Ascending aorta (tissue), 2 donors: ENCODE data around the gene ADCY7. TPM values are rescaled to one million over a fixed set of nuclear protein-coding genes. Genes with fewer than 3 reads are reported as not detected.

Experiments used
- DNase-seq, 2 donors: peaks; one replicate each; pipeline ENCODE4 v3.0.0-alpha.2; 2019; ENCODE audit warnings: low spot score in 2 of 2
- H3K27ac ChIP-seq, 2 donors: fragments of 200-600 bp; sonication (generic); one replicate each; pipeline ENCODE4 v1.5.1; 2016 to 2017; ENCODE audit warnings: mild to moderate bottlenecking in 1 of 2
- H3K27me3 ChIP-seq: fragments of 200-600 bp; sonication (generic); one replicate; pipeline ENCODE4 v1.5.1; 2017
- H3K36me3 ChIP-seq, 2 donors: fragments of 200-600 bp; sonication (generic); one replicate each; pipeline ENCODE4 v1.5.1; 2016
- H3K4me1 ChIP-seq, 2 donors: fragments of 200-600 bp; sonication (generic); one replicate each; pipeline ENCODE4 v1.5.1; 2016 to 2017; ENCODE audit warnings: mild to moderate bottlenecking in 1 of 2
- H3K4me3 ChIP-seq, 2 donors: fragments of 200-600 bp; sonication (generic); one replicate each; pipeline ENCODE4 v1.5.1; 2016 to 2017; ENCODE audit warnings: mild to moderate bottlenecking in 1 of 2
- H3K9me3 ChIP-seq, 2 donors: fragments of 200-600 bp; sonication (generic); one replicate each; pipeline ENCODE4 v1.5.1; 2016
- intact Hi-C: fragments of 100-400 bp; cut with DNase I; formaldehyde crosslinking; loops from one replicate; pipeline ENCODE4 v1.15.1; 2023
- total RNA-seq: library from RNA; depleted of rRNA; stranded (reverse); fragments of >200 nt; gene quantifications from one replicate; pipeline ENCODE4 v1.1.0, GENCODE V29; 2016
- TF ChIP-seq, protein P1 (sequence below), 3 experiments: fragments of 200-600 bp in 2 of 3; fragments of 450-650 bp in 1 of 3; sonication (generic) in 2 of 3; IDR thresholded peaks; one replicate each; pipeline ENCODE4 v1.5.1; 2016 to 2019; ENCODE audit warnings: antibody characterized with exemption in 3 of 3, mild to moderate bottlenecking in 1 of 3, moderate library complexity in 1 of 3

ADCY7 gene
- total RNA-seq, 1 donor from 2014 or later: 8.2 TPM

DNA sequence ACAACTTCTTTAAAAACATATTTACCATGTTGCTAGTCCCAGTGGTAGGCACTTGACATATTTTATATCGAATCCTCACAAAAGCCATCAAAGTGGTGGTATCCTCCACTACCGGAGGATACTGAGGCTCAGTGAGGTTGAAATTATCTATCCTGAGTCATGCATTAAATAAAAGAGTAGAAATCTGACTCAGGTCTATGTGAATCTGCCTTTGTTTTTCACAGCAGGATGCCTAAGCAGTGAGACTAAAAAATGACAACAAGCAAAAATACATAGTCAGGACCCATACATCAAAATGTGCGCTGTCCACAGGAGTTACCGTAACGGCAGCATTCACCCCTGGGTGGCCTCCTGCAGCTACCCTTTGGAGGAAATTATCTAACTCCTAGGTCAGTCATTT, 84.8 kb downstream of the ADCY7 start:
- H3K27me3 ChIP-seq: no peaks in the 10 kb centered on the region
- DNase-seq: no peak
- TF ChIP-seq, protein P1, sequence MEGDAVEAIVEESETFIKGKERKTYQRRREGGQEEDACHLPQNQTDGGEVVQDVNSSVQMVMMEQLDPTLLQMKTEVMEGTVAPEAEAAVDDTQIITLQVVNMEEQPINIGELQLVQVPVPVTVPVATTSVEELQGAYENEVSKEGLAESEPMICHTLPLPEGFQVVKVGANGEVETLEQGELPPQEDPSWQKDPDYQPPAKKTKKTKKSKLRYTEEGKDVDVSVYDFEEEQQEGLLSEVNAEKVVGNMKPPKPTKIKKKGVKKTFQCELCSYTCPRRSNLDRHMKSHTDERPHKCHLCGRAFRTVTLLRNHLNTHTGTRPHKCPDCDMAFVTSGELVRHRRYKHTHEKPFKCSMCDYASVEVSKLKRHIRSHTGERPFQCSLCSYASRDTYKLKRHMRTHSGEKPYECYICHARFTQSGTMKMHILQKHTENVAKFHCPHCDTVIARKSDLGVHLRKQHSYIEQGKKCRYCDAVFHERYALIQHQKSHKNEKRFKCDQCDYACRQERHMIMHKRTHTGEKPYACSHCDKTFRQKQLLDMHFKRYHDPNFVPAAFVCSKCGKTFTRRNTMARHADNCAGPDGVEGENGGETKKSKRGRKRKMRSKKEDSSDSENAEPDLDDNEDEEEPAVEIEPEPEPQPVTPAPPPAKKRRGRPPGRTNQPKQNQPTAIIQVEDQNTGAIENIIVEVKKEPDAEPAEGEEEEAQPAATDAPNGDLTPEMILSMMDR (IDR thresholded peaks at IDR 0.05): no peak
- H3K4me1 ChIP-seq: peaks cover 0 to 12% of the 10 kb centered on the region in 2 donors
- H3K36me3 ChIP-seq: peaks cover 32 to 38% of the 10 kb centered on the region in 2 donors
- intact Hi-C loops: no loop called here
- no peak overlapping the region for H3K4me3 ChIP-seq
- H3K27ac ChIP-seq: no peak overlapping the region
- H3K9me3 ChIP-seq: no peaks in the 10 kb centered on the region

DNA sequence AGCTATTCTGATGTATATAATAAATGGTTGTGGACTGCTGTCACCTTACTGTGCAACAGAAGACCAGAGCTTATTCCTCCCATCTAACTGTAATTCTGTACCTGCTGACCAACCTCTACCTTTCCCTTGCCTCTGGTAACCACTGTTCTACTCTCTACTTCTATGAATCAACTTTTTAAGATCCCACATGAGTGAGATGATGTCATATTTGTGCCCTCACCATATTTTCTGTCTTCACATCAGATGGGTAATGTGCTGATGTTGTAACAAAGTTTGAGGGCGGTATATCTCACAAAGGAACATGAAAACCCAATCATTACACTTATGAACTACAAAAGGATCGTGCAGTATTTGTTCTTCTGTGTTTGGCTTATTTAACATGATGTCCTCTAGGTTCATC, 85.6 kb downstream of the ADCY7 start:
- intact Hi-C loops: no loop called here
- no peaks in the 10 kb centered on the region for H3K27me3 ChIP-seq
- H3K4me3 ChIP-seq: no peak overlapping the region
- peaks cover 32 to 38% of the 10 kb centered on the region in 2 donors for H3K36me3 ChIP-seq
- no peaks in the 10 kb centered on the region for H3K9me3 ChIP-seq
- TF ChIP-seq, protein P1 (IDR thresholded peaks at IDR 0.05): no peak
- DNase-seq: no peak
- peaks cover 0 to 12% of the 10 kb centered on the region in 2 donors for H3K4me1 ChIP-seq
- H3K27ac ChIP-seq: no peak overlapping the region

DNA sequence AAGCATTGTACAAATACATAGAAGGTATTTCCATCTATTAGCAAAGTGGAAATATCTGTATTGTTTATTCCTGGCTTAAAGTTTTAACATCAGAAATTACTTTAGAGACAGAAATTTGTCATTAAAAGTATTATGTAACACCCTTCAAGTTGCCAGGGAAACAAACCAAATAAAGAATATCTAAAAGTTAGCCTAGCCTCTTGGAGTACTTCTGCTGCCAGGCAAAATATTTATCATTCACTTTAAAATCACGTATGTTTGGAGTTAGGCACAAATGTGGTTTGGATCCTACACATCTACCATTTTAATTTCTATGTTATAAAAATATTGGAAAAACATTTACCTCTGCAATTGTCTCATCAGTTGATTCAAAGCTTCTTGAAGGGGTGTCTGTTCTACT, 87.7 kb downstream of the ADCY7 start:
- Histone ChIP-seq H3K4me3 (no peak overlapping the region), H3K4me1 (peaks cover 0 to 12% of the 10 kb centered on the region in 2 donors), H3K9me3 (no peaks in the 10 kb centered on the region), H3K36me3 (peaks cover 31 to 35% of the 10 kb centered on the region in 2 donors), H3K27ac (peak overlapping the region; percentile 45 to 67), H3K27me3 (no peaks in the 10 kb centered on the region)
- intact Hi-C loops: no loop called here
- TF ChIP-seq, protein P1 (IDR thresholded peaks at IDR 0.05): no peak
- DNase-seq: no peak

DNA sequence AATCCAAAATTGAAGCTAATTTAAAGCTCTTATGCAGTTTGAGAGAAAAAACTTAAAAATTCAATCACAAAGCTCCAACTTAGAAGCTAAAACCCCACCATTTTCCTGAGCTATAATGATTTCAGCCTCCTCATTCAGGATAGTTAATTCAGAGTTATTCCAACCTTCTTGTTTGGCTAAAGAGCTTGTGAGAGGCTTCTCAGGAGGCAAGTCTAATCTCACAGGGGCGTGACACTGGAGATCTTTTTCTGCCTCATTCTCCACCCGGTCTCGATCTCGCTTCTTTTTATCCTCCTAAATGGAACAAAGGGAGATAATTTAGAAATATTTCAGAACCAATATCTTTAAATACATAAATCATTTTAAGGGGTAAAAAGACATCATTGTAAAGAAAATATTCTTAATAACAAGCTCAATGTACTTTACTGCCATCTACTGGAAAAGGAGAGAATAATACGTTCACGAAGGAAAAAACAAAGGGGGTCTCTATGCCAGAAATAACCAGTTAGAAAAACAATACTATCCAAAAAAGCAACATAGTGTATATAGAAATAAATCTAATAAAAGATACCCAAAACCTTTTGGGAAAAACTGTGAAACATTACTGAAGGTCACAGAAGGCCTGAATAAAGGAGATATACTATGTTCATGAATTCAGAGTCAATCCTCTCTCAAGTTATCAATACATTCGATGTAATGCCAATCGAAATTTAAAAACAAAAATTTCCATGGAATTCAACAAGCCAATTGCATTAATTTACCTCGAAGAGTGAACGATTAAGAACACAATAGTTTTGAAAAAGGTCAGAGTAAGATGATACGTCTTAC, 88.5 kb downstream of the ADCY7 start:
- H3K4me3 ChIP-seq: no peak overlapping the region
- H3K4me1 ChIP-seq: peaks cover under 1 to 18% of the 10 kb centered on the region in 2 donors
- DNase-seq: no peak
- intact Hi-C loops: no loop called here
- H3K27me3 ChIP-seq: no peaks in the 10 kb centered on the region
- TF ChIP-seq, protein P1 (IDR thresholded peaks at IDR 0.05): peak; percentile 53 to 65 (median 56)
- peak overlapping the region; percentile 31 to 67 for H3K27ac ChIP-seq
- H3K9me3 ChIP-seq: no peaks in the 10 kb centered on the region
- peaks cover 25 to 27% of the 10 kb centered on the region in 2 donors for H3K36me3 ChIP-seq

DNA sequence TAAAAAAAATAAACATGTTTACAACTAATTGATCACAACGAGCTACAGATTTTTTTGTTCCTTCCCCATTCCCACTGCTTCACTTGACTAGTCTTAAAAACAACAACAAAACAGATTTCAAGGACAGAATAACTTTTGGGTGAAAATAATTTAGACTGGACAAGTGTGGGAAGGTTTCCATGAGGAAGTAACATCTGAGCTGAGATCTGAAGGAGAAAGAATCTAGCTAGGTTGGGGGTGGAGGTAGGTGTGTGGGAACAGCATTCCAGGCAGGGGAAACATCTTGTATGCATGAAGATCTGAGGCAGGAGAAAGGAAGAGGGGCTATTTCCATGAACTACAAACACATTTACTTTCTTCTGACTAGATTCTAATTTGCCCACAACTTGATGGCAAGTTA, 93.3 kb downstream of the ADCY7 start:
- TF ChIP-seq, protein P1 (IDR thresholded peaks at IDR 0.05): no peak
- Histone ChIP-seq H3K36me3 (peaks cover 15 to 25% of the 10 kb centered on the region in 2 donors), H3K27me3 (no peaks in the 10 kb centered on the region), H3K4me3 (no peak overlapping the region), H3K4me1 (peaks cover 3 to 20% of the 10 kb centered on the region in 2 donors), H3K9me3 (no peaks in the 10 kb centered on the region), H3K27ac (peak overlapping the region; percentile 17 to 58)
- no peak for DNase-seq
- intact Hi-C loops: loop anchor here (10.0 kb wide), 1 partner anchor 295 kb away; the partner anchor contains the start of gene HEATR3
